Stimulated activated CD8-positive, alpha-beta memory T cell treated with anti-CD3 and anti-CD28 coated beads, Interleukin-4, amount 100 ng/mL, for 1 hour (primary cell): Measurements from ENCODE around the gene UCK1.
"Not testable (repeated sequence)": the region's sequence is repeated elsewhere in the genome, so short reads cannot be mapped to it uniquely, and the experiment has no call there.

ENCODE experiments used
- DNase-seq, 2 donors: peaks; one replicate each; pipeline ENCODE4 v3.0.0-alpha.2; 2020; ENCODE audit warnings: low read depth in 2 of 2, low spot score in 1 of 2

Gene UCK1

GRCh38 chr9:131554087-131554842, 23.2 kb upstream of the UCK1 start:
- no peak for DNase-seq

- DNase-seq = no peak
These were observed 21.0 kb upstream of the UCK1 start for GRCh38 chr9:131552030-131552429.

DNA sequence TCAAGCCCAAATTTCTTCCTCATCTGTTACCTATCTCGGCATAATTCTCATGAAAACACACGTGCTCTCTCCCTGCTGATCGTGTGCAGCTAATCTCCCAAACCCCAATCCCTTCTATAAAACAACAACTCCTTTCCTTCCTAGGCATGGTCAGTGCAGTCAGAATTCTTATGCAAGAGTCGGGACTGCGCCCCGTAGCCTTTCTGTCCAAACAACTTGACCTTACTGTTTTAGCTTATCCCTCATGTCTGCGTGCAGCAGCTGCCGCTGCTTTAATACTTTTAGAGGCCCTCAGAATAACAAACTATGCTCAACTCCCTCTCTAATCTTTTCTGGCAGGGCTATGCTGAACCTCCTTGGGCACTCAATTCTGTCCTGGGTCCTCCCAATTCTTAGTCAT, 19.4 kb upstream of the UCK1 start:
- DNase-seq = not testable (repeated sequence)

DNA sequence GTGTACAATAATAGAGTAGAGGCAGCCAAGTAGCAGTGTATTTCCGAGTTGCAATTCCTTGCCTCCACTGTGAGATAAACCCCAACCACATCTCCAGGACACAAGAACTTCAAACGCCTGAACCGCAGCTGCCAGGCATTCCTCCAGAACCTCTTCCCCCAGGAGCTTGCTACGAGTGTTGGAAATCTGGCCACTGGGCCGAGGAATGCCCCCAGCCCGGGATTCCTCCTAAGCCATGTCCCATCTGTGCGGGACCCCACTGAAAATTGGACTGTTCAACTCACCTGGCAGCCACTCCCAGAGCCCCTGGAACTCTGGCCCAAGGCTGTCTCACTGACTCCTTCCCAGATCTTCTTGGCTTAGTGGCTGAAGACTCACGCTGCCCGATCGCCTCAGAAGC, 18.1 kb upstream of the UCK1 start:
- not testable (repeated sequence) for DNase-seq

- no peak for DNase-seq
These were observed 15.4 kb upstream of the UCK1 start for GRCh38 chr9:131546336-131547084.

DNA sequence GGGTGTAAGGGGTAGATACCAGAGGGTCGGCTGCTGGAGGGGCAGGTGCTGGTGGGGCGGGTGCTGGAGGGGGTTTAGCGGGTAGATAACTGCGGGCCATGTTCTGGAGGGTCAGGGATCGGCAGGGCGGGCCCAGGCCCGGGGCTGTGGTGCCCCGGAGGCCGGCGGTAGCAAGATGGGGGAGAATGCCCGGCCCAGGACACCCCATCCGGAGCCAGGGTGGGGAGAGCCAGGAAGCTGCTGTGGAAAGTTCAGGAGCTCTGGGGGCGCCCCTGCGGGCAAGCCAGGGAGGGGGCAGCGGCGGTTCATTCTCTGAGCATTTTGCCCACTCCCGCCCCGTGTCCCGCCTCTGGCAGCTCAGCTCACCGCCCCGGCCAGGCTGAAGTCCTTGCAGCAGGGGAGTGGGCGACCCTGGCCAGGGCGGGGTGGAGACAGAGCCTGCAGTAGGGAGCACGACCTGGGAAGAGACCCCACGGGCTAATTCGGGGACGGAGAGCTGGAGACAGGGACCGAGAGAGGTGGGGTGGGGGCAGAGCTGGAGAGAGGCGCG, 14.8 kb upstream of the UCK1 start:
- DNase-seq = no peak

- DNase-seq = no peak
These were observed 14.1 kb upstream of the UCK1 start, which contains the start of gene PRRT1B for GRCh38 chr9:131545003-131545785. Gene PRRT1B (plus strand): TSS chr9:131545523. CDS start chr9:131545616, 93 bp downstream.

GRCh38 chr9:131543141-131543540, 12.1 kb upstream of the UCK1 start:
- DNase-seq = no peak

GRCh38 chr9:131539223-131539923, 8.3 kb upstream of the UCK1 start:
- DNase-seq = no peak

GRCh38 chr9:131537946-131538345, 6.9 kb upstream of the UCK1 start:
- no peak for DNase-seq

DNA sequence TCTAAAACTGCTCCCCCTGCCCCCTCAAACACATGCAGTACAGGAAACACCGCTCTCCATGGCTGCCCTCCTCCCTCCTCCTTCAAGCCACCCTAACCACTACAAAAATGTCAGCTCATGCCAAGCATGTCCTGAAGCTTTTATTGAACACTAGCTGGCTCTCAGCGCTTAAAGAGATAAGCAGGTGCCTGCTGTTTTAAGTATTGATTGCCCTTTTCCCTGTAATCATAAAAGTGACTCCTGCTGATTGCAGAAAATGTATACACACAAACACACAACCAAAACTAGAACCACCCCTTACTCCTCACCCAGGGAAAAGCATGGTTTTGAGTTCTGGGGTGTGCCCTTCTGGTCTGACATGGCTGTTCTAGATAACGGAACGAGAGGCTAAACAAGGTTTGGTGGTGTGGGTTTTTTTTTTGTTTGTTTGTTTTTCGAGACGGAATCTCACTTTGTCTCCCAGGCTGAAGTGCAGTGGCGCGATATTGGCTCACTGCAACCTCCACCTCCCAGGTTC, 3.7 kb upstream of the UCK1 start:
- no peak for DNase-seq

DNA sequence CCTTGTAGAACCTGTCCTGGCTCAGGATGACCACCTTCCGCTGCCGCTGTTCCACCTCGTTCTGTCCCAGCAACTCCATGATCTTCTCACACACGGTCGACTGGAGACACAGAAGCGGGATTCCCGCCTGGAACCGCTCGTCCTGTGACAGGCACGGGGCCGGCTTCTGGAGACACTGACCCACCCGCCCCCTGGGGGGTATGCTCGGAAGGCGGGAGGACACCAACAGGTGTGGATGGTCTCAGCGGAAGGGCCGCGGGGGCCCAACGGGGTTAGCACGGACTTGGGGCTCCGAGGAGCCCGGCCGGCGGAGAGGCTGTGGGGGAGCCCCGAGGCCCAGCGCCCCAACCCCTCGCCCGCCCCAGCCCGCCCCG, 530 bp downstream of the UCK1 start:
- DNase-seq = no peak

GRCh38 chr9:131529597-131530545, 1.2 kb downstream of the UCK1 start:
- no peak for DNase-seq

DNA sequence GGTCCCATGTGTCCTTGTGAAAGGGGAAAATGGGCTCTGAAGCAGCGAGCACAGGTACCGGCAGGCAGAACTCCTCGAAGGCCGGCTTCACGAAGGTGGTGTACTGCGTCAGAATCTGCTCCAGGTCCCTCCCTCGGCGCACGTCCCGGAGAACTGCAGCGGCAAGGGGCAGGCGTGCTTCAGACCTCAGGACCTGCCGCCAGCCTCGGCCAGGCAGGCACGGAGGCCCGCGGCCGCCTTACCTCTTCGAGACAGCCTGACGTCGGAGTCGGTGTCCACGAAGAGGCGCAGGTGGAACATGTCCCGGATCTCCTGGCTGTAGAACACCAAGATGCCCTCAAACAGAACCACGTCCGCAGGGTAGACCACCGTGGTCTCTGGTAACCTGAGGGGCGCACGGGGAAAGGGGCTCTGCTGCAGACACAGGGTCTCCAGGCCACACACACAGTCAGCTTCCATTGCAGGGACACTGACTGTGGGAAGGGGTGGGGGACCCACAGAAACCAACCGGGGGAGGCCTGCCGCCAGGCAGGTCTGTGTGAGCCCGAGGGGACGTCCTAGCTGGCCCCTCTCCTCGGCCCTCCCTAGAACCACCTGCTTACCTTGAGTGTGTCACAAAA, 2.1 kb downstream of the UCK1 start:
- DNase-seq = no peak

DNA sequence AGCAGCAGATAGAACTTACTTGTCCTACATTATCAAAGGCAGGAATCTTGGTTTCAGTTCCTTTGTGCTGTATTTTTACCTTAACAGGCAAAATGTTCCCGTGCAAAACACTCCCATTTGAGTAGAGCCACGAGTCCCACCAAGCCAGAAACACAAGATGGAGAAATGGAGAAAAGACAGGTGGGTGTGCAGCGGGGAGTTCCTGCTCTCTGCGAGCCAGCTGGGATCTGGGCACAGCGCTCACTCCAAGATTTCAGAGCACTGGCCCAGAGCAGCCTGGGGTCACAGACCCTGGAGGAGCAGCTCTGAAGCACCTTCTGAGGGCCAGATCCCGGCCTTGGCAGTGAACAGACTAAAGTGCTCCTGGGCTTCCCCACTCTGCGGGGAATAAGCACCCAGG, 2.9 kb downstream of the UCK1 start:
- no peak for DNase-seq

DNA sequence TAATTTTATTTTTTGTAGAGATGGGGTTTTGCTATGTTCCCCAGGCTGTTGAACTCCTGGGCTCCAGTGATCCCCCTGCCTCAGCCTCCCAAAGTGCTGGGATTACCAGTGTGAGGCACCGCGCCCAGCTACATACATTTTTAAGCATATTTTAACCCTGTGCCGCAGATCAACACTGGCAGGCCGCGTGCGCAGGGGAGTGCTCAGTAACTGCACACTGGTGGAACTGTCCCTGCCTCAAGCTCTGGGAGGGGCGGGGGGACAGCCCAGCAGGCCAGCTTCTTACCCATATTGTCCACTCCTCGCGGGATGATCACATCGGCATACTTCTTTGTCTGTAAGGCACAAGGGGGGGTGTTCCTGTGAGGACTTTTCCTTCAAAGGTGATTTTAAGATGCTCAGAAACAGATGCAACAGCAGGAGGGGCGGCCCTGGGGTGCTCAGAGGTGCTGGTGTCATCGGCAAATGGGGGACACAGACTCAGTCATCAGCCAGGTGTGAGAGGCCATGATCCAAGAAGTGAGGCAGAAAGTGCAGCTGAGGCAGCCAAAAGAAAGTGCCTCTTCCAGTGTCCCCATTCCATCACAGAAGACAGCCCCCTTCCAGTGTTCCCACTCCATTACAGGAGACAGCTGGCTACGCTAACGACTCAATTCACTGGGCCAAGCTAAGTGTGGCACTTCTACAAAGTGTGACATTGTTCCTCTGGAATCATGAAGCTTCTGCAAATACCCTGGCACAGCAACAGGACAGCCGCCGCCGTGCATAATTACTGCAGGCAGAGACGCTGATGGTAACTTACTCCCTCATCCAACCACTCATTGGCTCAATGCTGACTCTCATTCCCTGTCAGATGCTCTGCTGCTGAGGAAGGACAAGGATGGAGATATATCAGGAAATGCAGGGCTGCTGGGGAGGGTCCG, 5.2 kb downstream of the UCK1 start:
- no peak for DNase-seq

GRCh38 chr9:131524665-131525315, 6.3 kb downstream of the UCK1 start:
- DNase-seq = no peak
